Measurements from ENCODE around the gene CENPH. TPM values are rescaled to one million over a fixed set of nuclear protein-coding genes. Genes with fewer than 3 reads are reported as not detected.
"Not testable (repeated sequence)": the region's sequence is repeated elsewhere in the genome, so short reads cannot be mapped to it uniquely, and the experiment has no call there.

Gene CENPH
- total RNA-seq, 2 experiments from 2014 or later: 4.0 to 5.6 TPM

- H3K4me1 ChIP-seq (ENCODE audit: insufficient read depth, low read length): peaks cover 5% of the 10 kb centered on the region
- Mint-ChIP-seq H3K36me3 (ENCODE audit: low read depth) (peaks cover 20% of the 10 kb centered on the region), H3K4me1 (ENCODE audit: low read depth) (peaks cover 36% of the 10 kb centered on the region), H3K27ac (peak overlapping the region; percentile 98), H3K27me3 (no peaks in the 10 kb centered on the region), H3K4me3 (peak overlapping the region; percentile 95), H3K9me3 (no peaks in the 10 kb centered on the region)
- CTCF ChIA-PET: interaction anchor here (1.1 to 1.5 kb wide), 3 partner anchors 17 to 124 kb away, joined by 4 to 8 read pairs (median 6); partner anchors contain the start of genes CDK7 and SLC30A5
- peak; percentile 85 to 99 (median 94) for DNase-seq
- peaks cover 3% of the 10 kb centered on the region for H3K36me3 ChIP-seq (ENCODE audit: insufficient read depth, low read length)
- H3K27ac ChIP-seq (ENCODE audit: low read depth in 1 of 2, low read length in 2 of 2): peak overlapping the region; percentile 88 to 93
- peaks cover 0 to 3% of the 10 kb centered on the region in 2 experiments for H3K9me3 ChIP-seq (ENCODE audit: control insufficient read depth in 1 of 2, insufficient read depth in 1 of 2, low read length in 2 of 2)
- peak; percentile 91 for ATAC-seq (ENCODE audit: poor library complexity)
- intact Hi-C loops (cut with DNase I, micrococcal nuclease): loop anchor here (1.0 to 10.0 kb wide), 5 partner anchors 16 to 151 kb away; partner anchors contain the start of genes CDK7 (in 2 of the 2), CENPH (in 2 of the 2), AK6 (in 1 of the 2) and CCDC125 (in 1 of the 2)
- TF ChIP-seq, protein P1, sequence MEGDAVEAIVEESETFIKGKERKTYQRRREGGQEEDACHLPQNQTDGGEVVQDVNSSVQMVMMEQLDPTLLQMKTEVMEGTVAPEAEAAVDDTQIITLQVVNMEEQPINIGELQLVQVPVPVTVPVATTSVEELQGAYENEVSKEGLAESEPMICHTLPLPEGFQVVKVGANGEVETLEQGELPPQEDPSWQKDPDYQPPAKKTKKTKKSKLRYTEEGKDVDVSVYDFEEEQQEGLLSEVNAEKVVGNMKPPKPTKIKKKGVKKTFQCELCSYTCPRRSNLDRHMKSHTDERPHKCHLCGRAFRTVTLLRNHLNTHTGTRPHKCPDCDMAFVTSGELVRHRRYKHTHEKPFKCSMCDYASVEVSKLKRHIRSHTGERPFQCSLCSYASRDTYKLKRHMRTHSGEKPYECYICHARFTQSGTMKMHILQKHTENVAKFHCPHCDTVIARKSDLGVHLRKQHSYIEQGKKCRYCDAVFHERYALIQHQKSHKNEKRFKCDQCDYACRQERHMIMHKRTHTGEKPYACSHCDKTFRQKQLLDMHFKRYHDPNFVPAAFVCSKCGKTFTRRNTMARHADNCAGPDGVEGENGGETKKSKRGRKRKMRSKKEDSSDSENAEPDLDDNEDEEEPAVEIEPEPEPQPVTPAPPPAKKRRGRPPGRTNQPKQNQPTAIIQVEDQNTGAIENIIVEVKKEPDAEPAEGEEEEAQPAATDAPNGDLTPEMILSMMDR (IDR thresholded peaks at IDR 0.05): no peak
- H3K4me3 ChIP-seq (ENCODE audit: low read length): peak overlapping the region; percentile 89
- H3K27me3 ChIP-seq (ENCODE audit: control insufficient read depth in 1 of 2, insufficient read depth in 2 of 2, low read length in 2 of 2): no peaks in the 10 kb centered on the region
- POLR2A ChIA-PET: interaction anchor here (0.6 to 3.3 kb wide), 7 partner anchors 16 to 945 kb away, joined by 3 to 24 read pairs (median 4); partner anchors contain the start of gene CDK7
These were observed 28.5 kb downstream of the CENPH start for GRCh38 chr5:69217548-69218526.

- Mint-ChIP-seq H3K9me3 (no peaks in the 10 kb centered on the region), H3K36me3 (ENCODE audit: low read depth) (peaks cover 20% of the 10 kb centered on the region), H3K27ac (no peak overlapping the region), H3K27me3 (no peaks in the 10 kb centered on the region), H3K4me1 (ENCODE audit: low read depth) (peaks cover 35% of the 10 kb centered on the region), H3K4me3 (peak overlapping the region; percentile 51)
- DNase-seq (no peak), ATAC-seq (ENCODE audit: poor library complexity) (no peak)
- TF ChIP-seq, protein P1 (IDR thresholded peaks at IDR 0.05): no peak
- no peaks in the 10 kb centered on the region for H3K27me3 ChIP-seq (ENCODE audit: control insufficient read depth in 1 of 2, insufficient read depth in 2 of 2, low read length in 2 of 2)
- intact Hi-C loops (cut with DNase I, micrococcal nuclease): loop anchor here (5.0 to 10.0 kb wide), 2 partner anchors 55 to 112 kb away; partner anchors contain the start of genes CCDC125 (in 1 of the 2) and CCNB1 (in 1 of the 2)
- H3K9me3 ChIP-seq (ENCODE audit: control insufficient read depth in 1 of 2, insufficient read depth in 1 of 2, low read length in 2 of 2): peaks cover 0 to 3% of the 10 kb centered on the region in 2 experiments
- ChIA-PET POLR2A (no interaction called here), CTCF (no interaction called here)
- H3K4me1 ChIP-seq (ENCODE audit: insufficient read depth, low read length): peaks cover 5% of the 10 kb centered on the region
- no peak overlapping the region for H3K27ac ChIP-seq (ENCODE audit: low read depth in 1 of 2, low read length in 2 of 2)
- H3K4me3 ChIP-seq (ENCODE audit: low read length): no peak overlapping the region
- H3K36me3 ChIP-seq (ENCODE audit: insufficient read depth, low read length): peaks cover 5% of the 10 kb centered on the region
These were observed 30.6 kb downstream of the CENPH start for GRCh38 chr5:69219939-69220338.

DNA sequence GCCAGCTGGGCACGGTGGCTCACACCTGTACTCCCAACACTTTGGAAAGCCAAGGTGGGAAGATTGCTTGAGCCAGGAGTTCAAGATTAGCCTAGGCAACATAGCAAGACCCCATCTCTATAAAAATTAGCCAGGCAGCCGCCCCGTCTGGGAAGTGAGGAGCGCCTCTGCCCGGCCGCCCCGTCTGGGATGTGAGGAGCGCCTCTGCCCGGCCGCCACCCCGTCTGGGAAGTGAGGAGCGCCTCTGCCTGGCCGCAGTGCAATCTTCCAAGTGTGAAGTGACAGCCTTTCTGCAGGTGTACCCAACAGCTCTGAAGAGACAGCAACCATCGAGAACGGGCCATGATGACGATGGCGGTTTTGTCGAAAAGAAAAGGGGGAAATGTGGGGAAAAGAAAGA is 31.0 kb downstream of the CENPH start:
- Mint-ChIP-seq H3K4me3 (peak overlapping the region; percentile 51), H3K4me1 (ENCODE audit: low read depth) (peaks cover 32% of the 10 kb centered on the region), H3K36me3 (ENCODE audit: low read depth) (peaks cover 20% of the 10 kb centered on the region)
- H3K27me3 ChIP-seq (ENCODE audit: control insufficient read depth in 1 of 2, insufficient read depth in 2 of 2, low read length in 2 of 2); DNase-seq; H3K27ac Mint-ChIP-seq; intact Hi-C loops (cut with DNase I, micrococcal nuclease); H3K27ac ChIP-seq (ENCODE audit: low read depth in 1 of 2, low read length in 2 of 2); H3K4me3 ChIP-seq (ENCODE audit: low read length); POLR2A ChIA-PET; H3K9me3 ChIP-seq (ENCODE audit: control insufficient read depth in 1 of 2, insufficient read depth in 1 of 2, low read length in 2 of 2); H3K9me3 Mint-ChIP-seq; H3K36me3 ChIP-seq (ENCODE audit: insufficient read depth, low read length); H3K4me1 ChIP-seq (ENCODE audit: insufficient read depth, low read length); CTCF ChIA-PET; ATAC-seq (ENCODE audit: poor library complexity); H3K27me3 Mint-ChIP-seq: not testable (repeated sequence)

GRCh38 chr5:69220833-69221232 is 31.4 kb downstream of the CENPH start:
- H3K9me3 Mint-ChIP-seq; DNase-seq; POLR2A ChIA-PET; H3K4me3 ChIP-seq (ENCODE audit: low read length); H3K27ac Mint-ChIP-seq; H3K27ac ChIP-seq (ENCODE audit: low read depth in 1 of 2, low read length in 2 of 2); H3K27me3 ChIP-seq (ENCODE audit: control insufficient read depth in 1 of 2, insufficient read depth in 2 of 2, low read length in 2 of 2); H3K27me3 Mint-ChIP-seq; H3K9me3 ChIP-seq (ENCODE audit: control insufficient read depth in 1 of 2, insufficient read depth in 1 of 2, low read length in 2 of 2); H3K4me3 Mint-ChIP-seq; ATAC-seq (ENCODE audit: poor library complexity); H3K4me1 ChIP-seq (ENCODE audit: insufficient read depth, low read length); H3K36me3 ChIP-seq (ENCODE audit: insufficient read depth, low read length): not testable (repeated sequence)
- intact Hi-C loops (cut with DNase I, micrococcal nuclease): loop anchor here in 1 of 2 experiments (1.0 kb wide), 1 partner anchor 10 kb away; no protein-coding TSS in a partner anchor
- CTCF ChIA-PET: interaction anchor here (2.2 kb wide), 1 partner anchor 14 kb away, joined by 6 read pairs; the partner anchor contains the start of gene CDK7
- Mint-ChIP-seq H3K36me3 (ENCODE audit: low read depth) (peaks cover 24% of the 10 kb centered on the region), H3K4me1 (ENCODE audit: low read depth) (peaks cover 32% of the 10 kb centered on the region)
